ENCODE results near the gene EIF3F.

EIF3F gene

GRCh38 chr11:8000390-8000789 is 13.3 kb downstream of the EIF3F start:
- no peak overlapping the region for H3K4me3 ChIP-seq (ENCODE audit: low read length)
- H3K9me3 ChIP-seq (ENCODE audit: insufficient read depth, low read depth, low read length): no peaks in the 10 kb centered on the region
- H3K36me3 ChIP-seq (ENCODE audit: insufficient read depth, low read depth, low read length): peaks cover 43% of the 10 kb centered on the region
- H3K27ac ChIP-seq (ENCODE audit: low read length): no peak overlapping the region
- H3K27me3 ChIP-seq (ENCODE audit: insufficient read depth, low read length): no peaks in the 10 kb centered on the region
- H3K4me1 ChIP-seq (ENCODE audit: insufficient read depth, low read length): no peaks in the 10 kb centered on the region
- H3K9ac ChIP-seq (ENCODE audit: low read depth, low read length): no peak overlapping the region

- Histone ChIP-seq H3K9me3 (ENCODE audit: insufficient read depth, low read depth, low read length) (no peaks in the 10 kb centered on the region), H3K27me3 (ENCODE audit: insufficient read depth, low read length) (no peaks in the 10 kb centered on the region), H3K4me3 (ENCODE audit: low read length) (no peak overlapping the region), H3K4me1 (ENCODE audit: insufficient read depth, low read length) (no peaks in the 10 kb centered on the region), H3K9ac (ENCODE audit: low read depth, low read length) (no peak overlapping the region), H3K36me3 (ENCODE audit: insufficient read depth, low read depth, low read length) (peaks cover 20% of the 10 kb centered on the region), H3K27ac (ENCODE audit: low read length) (no peak overlapping the region)
These were observed 15.5 kb downstream of the EIF3F start for GRCh38 chr11:8002676-8003075.

- no peaks in the 10 kb centered on the region for H3K9me3 ChIP-seq (ENCODE audit: insufficient read depth, low read depth, low read length)
- peaks cover 15% of the 10 kb centered on the region for H3K36me3 ChIP-seq (ENCODE audit: insufficient read depth, low read depth, low read length)
- no peaks in the 10 kb centered on the region for H3K27me3 ChIP-seq (ENCODE audit: insufficient read depth, low read length)
- no peak overlapping the region for H3K4me3 ChIP-seq (ENCODE audit: low read length)
- no peak overlapping the region for H3K9ac ChIP-seq (ENCODE audit: low read depth, low read length)
- H3K4me1 ChIP-seq (ENCODE audit: insufficient read depth, low read length): no peaks in the 10 kb centered on the region
- no peak overlapping the region for H3K27ac ChIP-seq (ENCODE audit: low read length)
These were observed 16.1 kb downstream of the EIF3F start for GRCh38 chr11:8003187-8003586.

GRCh38 chr11:8004008-8004407 is 16.9 kb downstream of the EIF3F start:
- Histone ChIP-seq H3K9me3 (ENCODE audit: insufficient read depth, low read depth, low read length) (no peaks in the 10 kb centered on the region), H3K9ac (ENCODE audit: low read depth, low read length) (no peak overlapping the region), H3K27me3 (ENCODE audit: insufficient read depth, low read length) (no peaks in the 10 kb centered on the region), H3K27ac (ENCODE audit: low read length) (no peak overlapping the region), H3K36me3 (ENCODE audit: insufficient read depth, low read depth, low read length) (peaks cover 7% of the 10 kb centered on the region; the same call in 1 of the 2 replicates), H3K4me3 (ENCODE audit: low read length) (no peak overlapping the region), H3K4me1 (ENCODE audit: insufficient read depth, low read length) (no peaks in the 10 kb centered on the region)

GRCh38 chr11:8005556-8005955 is 18.4 kb downstream of the EIF3F start:
- Histone ChIP-seq H3K27ac (ENCODE audit: low read length) (no peak overlapping the region), H3K27me3 (ENCODE audit: insufficient read depth, low read length) (no peaks in the 10 kb centered on the region), H3K36me3 (ENCODE audit: insufficient read depth, low read depth, low read length) (no peaks in the 10 kb centered on the region), H3K4me1 (ENCODE audit: insufficient read depth, low read length) (no peaks in the 10 kb centered on the region), H3K9ac (ENCODE audit: low read depth, low read length) (no peak overlapping the region), H3K9me3 (ENCODE audit: insufficient read depth, low read depth, low read length) (no peaks in the 10 kb centered on the region), H3K4me3 (ENCODE audit: low read length) (no peak overlapping the region)

- Histone ChIP-seq H3K9ac (ENCODE audit: low read depth, low read length) (no peak overlapping the region), H3K4me1 (ENCODE audit: insufficient read depth, low read length) (no peaks in the 10 kb centered on the region), H3K4me3 (ENCODE audit: low read length) (no peak overlapping the region), H3K36me3 (ENCODE audit: insufficient read depth, low read depth, low read length) (no peaks in the 10 kb centered on the region), H3K27ac (ENCODE audit: low read length) (no peak overlapping the region), H3K9me3 (ENCODE audit: insufficient read depth, low read depth, low read length) (no peaks in the 10 kb centered on the region), H3K27me3 (ENCODE audit: insufficient read depth, low read length) (no peaks in the 10 kb centered on the region)
These were observed 19.3 kb downstream of the EIF3F start for GRCh38 chr11:8006349-8006977.

- no peaks in the 10 kb centered on the region for H3K4me1 ChIP-seq (ENCODE audit: insufficient read depth, low read length)
- no peak overlapping the region for H3K4me3 ChIP-seq (ENCODE audit: low read length)
- H3K36me3 ChIP-seq (ENCODE audit: insufficient read depth, low read depth, low read length): no peaks in the 10 kb centered on the region
- no peak overlapping the region for H3K9ac ChIP-seq (ENCODE audit: low read depth, low read length)
- H3K9me3 ChIP-seq (ENCODE audit: insufficient read depth, low read depth, low read length): no peaks in the 10 kb centered on the region
- no peaks in the 10 kb centered on the region for H3K27me3 ChIP-seq (ENCODE audit: insufficient read depth, low read length)
- no peak overlapping the region for H3K27ac ChIP-seq (ENCODE audit: low read length)
These were observed 21.1 kb downstream of the EIF3F start for GRCh38 chr11:8008212-8008611.

GRCh38 chr11:8009856-8010255 is 22.7 kb downstream of the EIF3F start:
- Histone ChIP-seq H3K9ac (ENCODE audit: low read depth, low read length) (no peak overlapping the region), H3K4me3 (ENCODE audit: low read length) (no peak overlapping the region), H3K27ac (ENCODE audit: low read length) (no peak overlapping the region), H3K9me3 (ENCODE audit: insufficient read depth, low read depth, low read length) (no peaks in the 10 kb centered on the region), H3K4me1 (ENCODE audit: insufficient read depth, low read length) (no peaks in the 10 kb centered on the region), H3K36me3 (ENCODE audit: insufficient read depth, low read depth, low read length) (no peaks in the 10 kb centered on the region), H3K27me3 (ENCODE audit: insufficient read depth, low read length) (peaks cover 3% of the 10 kb centered on the region; the same call in 1 of the 2 replicates)

- 0 out of 2 replicates have a peak, but pooled peaks cover 2% of the 10 kb centered on the region for H3K4me1 ChIP-seq (ENCODE audit: insufficient read depth, low read length)
- no peak overlapping the region for H3K4me3 ChIP-seq (ENCODE audit: low read length)
- no peak overlapping the region for H3K27ac ChIP-seq (ENCODE audit: low read length)
- H3K27me3 ChIP-seq (ENCODE audit: insufficient read depth, low read length): peaks cover 18% of the 10 kb centered on the region
- no peak overlapping the region for H3K9ac ChIP-seq (ENCODE audit: low read depth, low read length)
- no peaks in the 10 kb centered on the region for H3K9me3 ChIP-seq (ENCODE audit: insufficient read depth, low read depth, low read length)
- H3K36me3 ChIP-seq (ENCODE audit: insufficient read depth, low read depth, low read length): no peaks in the 10 kb centered on the region
These were observed 24.2 kb downstream of the EIF3F start for GRCh38 chr11:8011371-8011770.

GRCh38 chr11:8011981-8012444 is 24.9 kb downstream of the EIF3F start:
- H3K4me3 ChIP-seq (ENCODE audit: low read length): no peak overlapping the region
- no peaks in the 10 kb centered on the region for H3K9me3 ChIP-seq (ENCODE audit: insufficient read depth, low read depth, low read length)
- H3K4me1 ChIP-seq (ENCODE audit: insufficient read depth, low read length): peaks cover 8% of the 10 kb centered on the region; the same call in 1 of the 2 replicates
- no peaks in the 10 kb centered on the region for H3K36me3 ChIP-seq (ENCODE audit: insufficient read depth, low read depth, low read length)
- no peak overlapping the region for H3K9ac ChIP-seq (ENCODE audit: low read depth, low read length)
- no peak overlapping the region for H3K27ac ChIP-seq (ENCODE audit: low read length)
- H3K27me3 ChIP-seq (ENCODE audit: insufficient read depth, low read length): peaks cover 25% of the 10 kb centered on the region

GRCh38 chr11:8013833-8014232 is 26.7 kb downstream of the EIF3F start:
- H3K9me3 ChIP-seq (ENCODE audit: insufficient read depth, low read depth, low read length): no peaks in the 10 kb centered on the region
- H3K4me3 ChIP-seq (ENCODE audit: low read length): no peak overlapping the region
- H3K36me3 ChIP-seq (ENCODE audit: insufficient read depth, low read depth, low read length): no peaks in the 10 kb centered on the region
- peaks cover 12% of the 10 kb centered on the region for H3K4me1 ChIP-seq (ENCODE audit: insufficient read depth, low read length)
- H3K27ac ChIP-seq (ENCODE audit: low read length): no peak overlapping the region
- peaks cover 43% of the 10 kb centered on the region for H3K27me3 ChIP-seq (ENCODE audit: insufficient read depth, low read length)
- H3K9ac ChIP-seq (ENCODE audit: low read depth, low read length): no peak overlapping the region

- H3K27me3 ChIP-seq (ENCODE audit: insufficient read depth, low read length): peaks cover 63% of the 10 kb centered on the region
- H3K36me3 ChIP-seq (ENCODE audit: insufficient read depth, low read depth, low read length): no peaks in the 10 kb centered on the region
- H3K9ac ChIP-seq (ENCODE audit: low read depth, low read length): no peak overlapping the region
- no peaks in the 10 kb centered on the region for H3K9me3 ChIP-seq (ENCODE audit: insufficient read depth, low read depth, low read length)
- peak overlapping the region; percentile 50; the same call in 1 of the 2 replicates for H3K4me3 ChIP-seq (ENCODE audit: low read length)
- H3K27ac ChIP-seq (ENCODE audit: low read length): no peak overlapping the region
- peaks cover 15% of the 10 kb centered on the region for H3K4me1 ChIP-seq (ENCODE audit: insufficient read depth, low read length)
These were observed 28.7 kb downstream of the EIF3F start for GRCh38 chr11:8015753-8016239.
